Measurements from ENCODE around the gene HPCAL1. TPM values are rescaled to one million over a fixed set of nuclear protein-coding genes. Genes with fewer than 3 reads are reported as not detected.

The HPCAL1 gene
- total RNA-seq, 1 donor from 2014 or later = 13.1 TPM

DNA sequence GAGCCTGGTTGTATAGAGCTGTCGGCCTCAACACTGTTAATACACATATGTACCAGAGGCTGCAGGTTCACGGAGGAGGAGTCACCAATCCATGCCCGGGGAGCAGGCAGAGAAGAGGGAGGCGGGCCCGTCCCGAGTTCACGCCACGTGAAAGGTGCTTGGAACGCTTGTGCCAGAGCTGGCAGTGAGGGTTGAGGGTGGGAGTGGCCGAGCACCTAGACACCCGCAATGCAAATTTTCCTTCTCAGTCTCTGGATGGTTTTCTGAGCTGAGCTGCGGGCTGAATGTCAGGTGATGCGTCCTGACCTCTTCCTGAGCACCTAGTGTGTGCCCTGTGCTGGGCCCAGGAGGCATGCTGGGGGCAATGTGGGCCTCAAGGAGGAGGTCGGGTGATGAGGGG lies 93.2 kb downstream of the HPCAL1 start:
- peaks cover 7% of the 10 kb centered on the region for H3K4me1 Mint-ChIP-seq (ENCODE audit: low read depth, unreplicated experiment)
- no peak overlapping the region for H3K27ac Mint-ChIP-seq (ENCODE audit: unreplicated experiment)

DNA sequence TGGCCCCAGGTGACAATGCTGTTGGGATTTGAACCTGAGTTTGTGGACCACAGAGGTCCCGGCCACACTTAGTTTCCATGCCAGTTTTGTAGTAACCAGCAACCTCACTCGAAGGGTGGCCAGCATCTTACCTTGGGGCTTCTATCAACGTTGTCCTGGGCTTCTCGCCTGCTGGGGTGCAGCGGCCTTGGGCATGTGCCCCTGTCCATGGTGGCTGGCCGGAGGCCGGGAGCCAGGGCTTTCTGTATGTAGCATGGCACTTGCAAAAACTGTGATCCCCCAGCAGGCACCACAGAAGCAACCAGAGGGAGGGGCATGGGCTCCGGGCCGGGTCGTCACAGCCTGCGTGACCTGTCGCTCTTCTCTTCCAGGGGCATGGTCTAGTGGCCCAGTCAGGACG lies 93.8 kb downstream of the HPCAL1 start:
- TF ChIP-seq, protein P1, sequence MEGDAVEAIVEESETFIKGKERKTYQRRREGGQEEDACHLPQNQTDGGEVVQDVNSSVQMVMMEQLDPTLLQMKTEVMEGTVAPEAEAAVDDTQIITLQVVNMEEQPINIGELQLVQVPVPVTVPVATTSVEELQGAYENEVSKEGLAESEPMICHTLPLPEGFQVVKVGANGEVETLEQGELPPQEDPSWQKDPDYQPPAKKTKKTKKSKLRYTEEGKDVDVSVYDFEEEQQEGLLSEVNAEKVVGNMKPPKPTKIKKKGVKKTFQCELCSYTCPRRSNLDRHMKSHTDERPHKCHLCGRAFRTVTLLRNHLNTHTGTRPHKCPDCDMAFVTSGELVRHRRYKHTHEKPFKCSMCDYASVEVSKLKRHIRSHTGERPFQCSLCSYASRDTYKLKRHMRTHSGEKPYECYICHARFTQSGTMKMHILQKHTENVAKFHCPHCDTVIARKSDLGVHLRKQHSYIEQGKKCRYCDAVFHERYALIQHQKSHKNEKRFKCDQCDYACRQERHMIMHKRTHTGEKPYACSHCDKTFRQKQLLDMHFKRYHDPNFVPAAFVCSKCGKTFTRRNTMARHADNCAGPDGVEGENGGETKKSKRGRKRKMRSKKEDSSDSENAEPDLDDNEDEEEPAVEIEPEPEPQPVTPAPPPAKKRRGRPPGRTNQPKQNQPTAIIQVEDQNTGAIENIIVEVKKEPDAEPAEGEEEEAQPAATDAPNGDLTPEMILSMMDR (IDR thresholded peaks at IDR 0.05; ENCODE audit: partially characterized antibody, unreplicated experiment) = no peak
- peaks cover 7% of the 10 kb centered on the region for H3K4me1 Mint-ChIP-seq (ENCODE audit: low read depth, unreplicated experiment)

More for the DNA sequence above, 93.2 kb downstream of the HPCAL1 start:
- peaks cover 4% of the 10 kb centered on the region for H3K36me3 Mint-ChIP-seq (ENCODE audit: unreplicated experiment)
- H3K27me3 Mint-ChIP-seq (ENCODE audit: unreplicated experiment) = peaks cover 5% of the 10 kb centered on the region
- H3K4me3 Mint-ChIP-seq (ENCODE audit: unreplicated experiment) = no peak overlapping the region
- no peak for DNase-seq
- H3K9me3 Mint-ChIP-seq (ENCODE audit: unreplicated experiment) = peaks cover 2% of the 10 kb centered on the region
- TF ChIP-seq, protein P1 (IDR thresholded peaks at IDR 0.05; ENCODE audit: partially characterized antibody, unreplicated experiment) = no peak

DNA sequence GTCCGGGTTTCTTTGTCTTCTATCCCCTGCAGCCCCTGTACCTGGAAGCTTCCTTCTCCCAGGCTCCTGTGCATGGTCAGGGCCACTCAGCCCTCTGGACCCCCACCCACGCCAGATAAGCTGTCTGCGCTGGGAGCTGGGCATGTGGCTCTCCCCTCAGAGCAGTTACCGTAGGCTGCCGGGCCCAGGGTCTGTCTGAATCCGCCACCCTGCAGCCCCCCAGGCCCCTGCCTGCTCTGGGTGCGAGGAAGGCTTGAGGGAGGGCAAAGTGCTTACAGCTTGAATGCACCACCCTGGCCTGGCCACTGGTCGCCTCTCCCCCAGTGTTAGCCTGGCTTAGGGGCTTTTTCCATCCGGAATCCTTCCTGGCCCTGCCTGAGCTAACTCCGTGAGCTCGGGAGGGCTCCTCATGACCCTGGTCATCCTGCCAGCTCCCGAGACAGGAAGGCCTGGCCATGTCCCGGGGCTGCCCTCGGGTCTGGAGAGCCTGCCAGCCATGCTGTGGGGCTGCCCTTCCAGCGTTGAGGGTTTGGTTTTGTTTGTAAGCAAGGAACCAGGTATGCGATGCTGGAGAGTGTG lies 94.7 kb downstream of the HPCAL1 start:
- peaks cover 2% of the 10 kb centered on the region for H3K9me3 Mint-ChIP-seq (ENCODE audit: unreplicated experiment)
- H3K27me3 Mint-ChIP-seq (ENCODE audit: unreplicated experiment) = peaks cover 3% of the 10 kb centered on the region
- DNase-seq = no peak
- H3K36me3 Mint-ChIP-seq (ENCODE audit: unreplicated experiment) = peaks cover 4% of the 10 kb centered on the region
- TF ChIP-seq, protein P1 (IDR thresholded peaks at IDR 0.05; ENCODE audit: partially characterized antibody, unreplicated experiment) = no peak
- H3K4me1 Mint-ChIP-seq (ENCODE audit: low read depth, unreplicated experiment) = peaks cover 6% of the 10 kb centered on the region
- H3K27ac Mint-ChIP-seq (ENCODE audit: unreplicated experiment) = no peak overlapping the region
- H3K4me3 Mint-ChIP-seq (ENCODE audit: unreplicated experiment) = no peak overlapping the region

More for the DNA sequence above, 93.8 kb downstream of the HPCAL1 start:
- Mint-ChIP-seq H3K27ac (ENCODE audit: unreplicated experiment) (no peak overlapping the region), H3K36me3 (ENCODE audit: unreplicated experiment) (peaks cover 4% of the 10 kb centered on the region), H3K9me3 (ENCODE audit: unreplicated experiment) (peaks cover 2% of the 10 kb centered on the region), H3K27me3 (ENCODE audit: unreplicated experiment) (peaks cover 5% of the 10 kb centered on the region), H3K4me3 (ENCODE audit: unreplicated experiment) (no peak overlapping the region)
- DNase-seq = no peak

DNA sequence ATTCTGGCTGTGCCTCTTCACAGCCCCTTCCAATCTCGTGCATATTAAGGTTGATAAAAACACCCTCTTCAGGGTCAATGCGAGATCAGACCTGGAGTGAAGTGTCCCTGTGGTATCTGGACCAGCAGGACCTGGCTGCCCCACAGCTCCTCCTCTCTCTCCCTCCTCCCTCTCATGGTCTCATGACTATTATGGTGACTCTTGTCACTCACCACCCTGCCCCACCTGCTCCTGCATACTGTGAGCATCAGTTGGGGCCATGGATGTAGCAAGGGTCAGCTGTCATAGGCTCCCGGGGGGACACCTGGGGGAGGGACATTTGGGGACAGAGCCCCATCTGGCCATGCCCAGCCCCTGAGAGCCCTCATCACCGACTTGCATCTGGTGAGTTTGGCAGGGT lies 95.2 kb downstream of the HPCAL1 start:
- peaks cover 2% of the 10 kb centered on the region for H3K9me3 Mint-ChIP-seq (ENCODE audit: unreplicated experiment)
- H3K27ac Mint-ChIP-seq (ENCODE audit: unreplicated experiment) = no peak overlapping the region
- no peak for DNase-seq

DNA sequence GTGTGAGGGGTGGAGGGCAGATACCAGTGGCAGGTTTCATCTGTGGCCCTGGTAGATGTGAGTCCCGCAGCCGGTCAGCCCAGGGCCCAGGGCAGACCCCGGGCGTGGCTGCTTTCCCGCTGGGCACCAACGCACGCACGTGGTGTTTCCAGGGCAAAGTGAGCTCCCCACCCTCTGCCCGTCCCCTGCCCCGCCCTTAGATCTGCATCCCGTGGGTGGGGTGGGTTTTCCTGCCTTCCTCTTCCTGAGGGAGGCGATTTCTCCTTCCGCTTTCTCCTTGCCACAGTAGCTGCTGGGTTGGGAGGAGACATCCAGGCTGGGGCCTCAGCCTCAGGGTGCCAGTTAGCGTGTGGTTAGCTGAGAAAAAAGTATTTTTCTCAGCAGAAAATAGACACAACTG lies 95.8 kb downstream of the HPCAL1 start:
- H3K9me3 Mint-ChIP-seq (ENCODE audit: unreplicated experiment) = peaks cover 3% of the 10 kb centered on the region
- H3K27ac Mint-ChIP-seq (ENCODE audit: unreplicated experiment) = no peak overlapping the region
- H3K27me3 Mint-ChIP-seq (ENCODE audit: unreplicated experiment) = peaks cover 3% of the 10 kb centered on the region
- no peak overlapping the region for H3K4me3 Mint-ChIP-seq (ENCODE audit: unreplicated experiment)
- no peak for DNase-seq
- peaks cover 4% of the 10 kb centered on the region for H3K36me3 Mint-ChIP-seq (ENCODE audit: unreplicated experiment)
- TF ChIP-seq, protein P1 (IDR thresholded peaks at IDR 0.05; ENCODE audit: partially characterized antibody, unreplicated experiment) = no peak
- H3K4me1 Mint-ChIP-seq (ENCODE audit: low read depth, unreplicated experiment) = peaks cover 4% of the 10 kb centered on the region

More for the DNA sequence above, 95.2 kb downstream of the HPCAL1 start:
- H3K4me3 Mint-ChIP-seq (ENCODE audit: unreplicated experiment) = no peak overlapping the region
- peaks cover 3% of the 10 kb centered on the region for H3K27me3 Mint-ChIP-seq (ENCODE audit: unreplicated experiment)
- peaks cover 4% of the 10 kb centered on the region for H3K4me1 Mint-ChIP-seq (ENCODE audit: low read depth, unreplicated experiment)
- peaks cover 4% of the 10 kb centered on the region for H3K36me3 Mint-ChIP-seq (ENCODE audit: unreplicated experiment)
- TF ChIP-seq, protein P1 (IDR thresholded peaks at IDR 0.05; ENCODE audit: partially characterized antibody, unreplicated experiment) = no peak

Data from glutamatergic neuron (in vitro differentiated cells).